H1 (cell line): ENCODE results near the gene RTN4IP1. TPM values are rescaled to one million over a fixed set of nuclear protein-coding genes. Genes with fewer than 3 reads are reported as not detected.

Source experiments
- CBX5 ChIP-seq: fragments of 300-800, 300-1000 bp; sonication (generic); IDR thresholded peaks from 2 replicates; pipeline ENCODE4 v1.7.1; 2016; ENCODE audit warnings: antibody characterized with exemption, low read length, low read depth
- GABPA ChIP-seq: IDR thresholded peaks from 2 replicates; pipeline ENCODE4 v1.6.1; 2011; ENCODE audit warnings: mild to moderate bottlenecking, low read length, moderate library complexity, borderline replicate concordance; ENCODE audit not compliant: insufficient read depth
- POLR2AphosphoS5 ChIP-seq: IDR thresholded peaks from 2 replicates; pipeline ENCODE4 v1.6.1; 2011; ENCODE audit warnings: low read depth, low read length
- SIRT6 ChIP-seq: IDR thresholded peaks from one replicate; pipeline ENCODE4 v1.7.1; 2012; ENCODE audit warnings: low read length, inconsistent platforms
- SP4 ChIP-seq: IDR thresholded peaks from 2 replicates; pipeline ENCODE4 v1.6.1; 2012; ENCODE audit warnings: low read length, inconsistent platforms
- polyA plus RNA-seq, 7 experiments: library from polyadenylated mRNA; depleted of rRNA in 3 of 7; stranded (reverse) in 5 of 7; unstranded in 2 of 7; fragments of >200 nt in 5 of 7; fragments of 200-250 nt in 2 of 7; gene quantifications; 1 replicate in 5 of 7; 2 replicates in 1 of 7; 4 replicates in 1 of 7; pipeline versions ENCODE4 v1.2.1 to v1.2.3, GENCODE V29; 2011 to 2013; ENCODE audit warnings: missing spikeins in 2 of 7, mixed read lengths in 2 of 7
- total RNA-seq: library from RNA; stranded (reverse); fragmentation: NEBNext Ultra II Directional; extraction: Animal tissue kit (Norgen Biotek cat#: 25700); gene quantifications from 2 replicates; pipeline ENCODE4 v1.2.1, GENCODE V29; 2021

RTN4IP1 gene
- total and polyA plus RNA-seq, 2 of the 8 experiments (the other 6 are each of a cell fraction or from before 2014, with no cell fraction given): 14.6 to 19.5 TPM

DNA sequence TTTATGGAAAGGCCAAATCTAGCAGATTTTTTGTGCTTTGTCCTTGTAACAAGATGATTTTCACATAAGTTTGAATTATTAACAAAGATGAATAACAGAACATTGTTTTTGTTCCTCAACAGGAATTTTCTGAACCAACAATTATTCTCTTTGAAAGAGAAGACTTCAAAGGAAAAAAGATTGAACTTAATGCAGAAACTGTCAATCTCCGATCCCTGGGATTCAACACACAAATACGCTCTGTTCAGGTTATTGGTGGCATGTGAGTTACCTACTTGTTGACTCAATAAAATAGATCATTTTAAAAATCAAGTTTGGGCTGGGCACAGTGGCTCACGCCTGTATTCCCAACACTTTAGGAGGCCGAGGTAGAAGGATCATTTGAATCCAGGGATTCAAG, 70.9 kb downstream of the RTN4IP1 start (continued):
- no peak for TF ChIP-seq POLR2AphosphoS5
- TF ChIP-seq SIRT6: no peak
- TF ChIP-seq CBX5: no peak
- no peak for TF ChIP-seq SP4
- no peak for TF ChIP-seq GABPA
- TF ChIP-seq, all 59 proteins: peak for 0
